Immature natural killer cell (primary cell): ENCODE data around the gene SLCO4C1. TPM values are rescaled to one million over a fixed set of nuclear protein-coding genes. Genes with fewer than 3 reads are reported as not detected.
"Not testable (repeated sequence)": the region's sequence is repeated elsewhere in the genome, so short reads cannot be mapped to it uniquely, and the experiment has no call there.

Experiments
- DNase-seq, 3 donors: peaks; one replicate each; pipeline ENCODE4 v3.0.0; 2022; ENCODE audit warnings: mixed read lengths in 1 of 3
- H3K27ac Mint-ChIP-seq, 6 donors: one replicate each; pipeline ENCODE4 v1.8.0; 2020; ENCODE audit warnings: mixed read lengths in 6 of 6, mild to moderate bottlenecking in 5 of 6, inconsistent platforms in 4 of 6, moderate library complexity in 3 of 6
- H3K27me3 Mint-ChIP-seq, 3 donors: one replicate each; pipeline ENCODE4 v1.8.0; 2020 to 2021; ENCODE audit warnings: low read depth in 3 of 3, mild to moderate bottlenecking in 3 of 3, mixed read lengths in 3 of 3, moderate library complexity in 3 of 3, inconsistent platforms in 1 of 3
- H3K36me3 Mint-ChIP-seq, 3 donors: one replicate each; pipeline ENCODE4 v1.8.0; 2020; ENCODE audit warnings: mixed read lengths in 3 of 3, inconsistent platforms in 2 of 3, mild to moderate bottlenecking in 2 of 3
- H3K4me1 Mint-ChIP-seq, 2 donors: one replicate each; pipeline ENCODE4 v1.8.0; 2020; ENCODE audit warnings: inconsistent platforms in 2 of 2, mild to moderate bottlenecking in 2 of 2, mixed read lengths in 2 of 2, moderate library complexity in 1 of 2
- H3K4me3 Mint-ChIP-seq, 5 donors: one replicate each; pipeline ENCODE4 v1.8.0; 2020; ENCODE audit warnings: mild to moderate bottlenecking in 5 of 5, mixed read lengths in 5 of 5, inconsistent platforms in 3 of 5, moderate library complexity in 3 of 5
- H3K9me3 Mint-ChIP-seq, 6 donors: one replicate each; pipeline ENCODE4 v1.8.0; 2020; ENCODE audit warnings: mild to moderate bottlenecking in 6 of 6, mixed read lengths in 6 of 6, inconsistent platforms in 4 of 6, moderate library complexity in 3 of 6
- polyA plus RNA-seq, 3 donors: library from polyadenylated mRNA; unstranded; fragments of 300-500 nt; fragmentation: Illumina TruSeq; gene quantifications; one replicate each; pipeline ENCODE4 v1.2.3, GENCODE V29; 2021

SLCO4C1 gene
- polyA plus RNA-seq: 10 to 100 TPM in 2 of 3 donors, 1 to 10 TPM in 1; 7.8 to 21.5 (median 12.1) TPM

- H3K4me1 Mint-ChIP-seq: peaks cover 43 to 62% of the 10 kb centered on the region in 2 donors
- H3K36me3 Mint-ChIP-seq: peaks cover 0 to 3% (median under 1%) of the 10 kb centered on the region in 3 donors
- peaks cover 0 to 15% (median 0%) of the 10 kb centered on the region in 3 donors for H3K27me3 Mint-ChIP-seq
- peak; percentile 83 to 84 (median 84) for DNase-seq
- H3K27ac Mint-ChIP-seq: peak within 1 kb of the TSS; percentile 87 to 96 (median 92)
- H3K9me3 Mint-ChIP-seq: no peaks in the 10 kb centered on the region
- H3K4me3 Mint-ChIP-seq: peak within 1 kb of the TSS; percentile 90 to 98 (median 91)
Measured at GRCh38 chr5:102296178-102296817, at the start of gene SLCO4C1. Gene SLCO4C1, minus strand, starts transcription at chr5:102296284. Its CDS starts 22 bp downstream, at chr5:102296262.

GRCh38 chr5:102341681-102342288 is 45.7 kb upstream of the SLCO4C1 start:
- Mint-ChIP-seq H3K4me1 (no peaks in the 10 kb centered on the region), H3K9me3 (no peaks in the 10 kb centered on the region), H3K27ac (no peak overlapping the region), H3K27me3 (no peaks in the 10 kb centered on the region), H3K36me3 (no peaks in the 10 kb centered on the region), H3K4me3 (no peak overlapping the region)
- DNase-seq: no peak

GRCh38 chr5:102324714-102325113 is 28.6 kb upstream of the SLCO4C1 start:
- Mint-ChIP-seq H3K4me1 (no peaks in the 10 kb centered on the region), H3K36me3 (no peaks in the 10 kb centered on the region), H3K4me3 (no peak overlapping the region), H3K27ac (no peak overlapping the region), H3K9me3 (peaks cover 0 to 6% (median under 1%) of the 10 kb centered on the region in 6 donors), H3K27me3 (peaks cover 0 to 2% (median 0%) of the 10 kb centered on the region in 3 donors)
- DNase-seq: no peak

DNA sequence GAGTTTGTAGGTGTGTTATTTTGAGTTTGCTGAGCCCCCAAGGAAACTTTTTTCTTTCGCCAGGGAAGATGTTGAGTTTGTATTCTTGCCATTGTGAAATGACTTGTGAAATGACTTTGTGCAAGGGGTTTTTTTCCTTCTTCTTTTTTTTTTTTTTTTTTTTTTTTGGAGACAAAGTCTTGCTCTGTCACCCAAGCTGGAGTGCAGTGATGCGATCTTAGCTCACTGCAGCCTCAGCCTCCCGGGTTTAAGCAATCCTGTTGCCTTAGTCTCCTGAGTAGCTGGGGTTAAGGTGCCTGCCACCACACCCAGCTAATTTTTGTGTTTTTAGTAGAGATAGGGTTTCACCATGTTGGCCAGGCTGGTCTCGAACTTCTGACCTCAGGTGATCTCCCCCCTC is 22.7 kb upstream of the SLCO4C1 start:
- H3K36me3 Mint-ChIP-seq, H3K27me3 Mint-ChIP-seq, H3K4me3 Mint-ChIP-seq, H3K4me1 Mint-ChIP-seq, H3K27ac Mint-ChIP-seq, DNase-seq, H3K9me3 Mint-ChIP-seq: not testable (repeated sequence)

- H3K9me3 Mint-ChIP-seq: peaks cover 0 to 5% (median 0%) of the 10 kb centered on the region in 6 donors
- peaks cover 0 to 12% (median 5%) of the 10 kb centered on the region in 3 donors for H3K36me3 Mint-ChIP-seq
- peaks cover 0 to 5% (median 0%) of the 10 kb centered on the region in 3 donors for H3K27me3 Mint-ChIP-seq
- H3K4me3 Mint-ChIP-seq: no peak overlapping the region
- no peak overlapping the region for H3K27ac Mint-ChIP-seq
- peaks cover 4 to 13% of the 10 kb centered on the region in 2 donors for H3K4me1 Mint-ChIP-seq
- DNase-seq: no peak
Measured at GRCh38 chr5:102314328-102314727, 18.2 kb upstream of the SLCO4C1 start.

DNA sequence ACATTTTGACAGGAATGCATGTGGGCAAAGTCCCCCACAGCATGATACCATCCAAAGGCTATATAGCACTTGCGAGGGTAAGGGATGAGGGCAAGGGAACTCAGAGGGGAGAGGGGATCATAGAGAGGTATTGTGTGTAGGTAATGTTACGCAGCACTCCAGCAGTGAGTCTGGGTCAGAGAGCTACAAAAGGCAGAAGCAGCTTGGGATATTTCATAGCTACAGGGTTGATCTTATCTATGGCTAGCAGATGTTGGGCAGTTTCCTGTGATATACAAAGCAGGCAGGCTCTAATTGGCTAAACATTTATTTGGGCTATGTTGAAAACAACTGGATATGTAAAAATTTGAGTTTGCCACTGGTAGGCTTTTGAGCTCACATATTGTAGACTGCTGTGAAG is 17.8 kb upstream of the SLCO4C1 start:
- DNase-seq: no peak
- Mint-ChIP-seq H3K36me3 (peaks cover 0 to 12% (median 4%) of the 10 kb centered on the region in 3 donors), H3K27me3 (peaks cover 0 to 5% (median 0%) of the 10 kb centered on the region in 3 donors), H3K4me1 (peaks cover 4 to 13% of the 10 kb centered on the region in 2 donors), H3K27ac (no peak overlapping the region), H3K9me3 (peaks cover 0 to 5% (median 0%) of the 10 kb centered on the region in 6 donors), H3K4me3 (no peak overlapping the region)

DNA sequence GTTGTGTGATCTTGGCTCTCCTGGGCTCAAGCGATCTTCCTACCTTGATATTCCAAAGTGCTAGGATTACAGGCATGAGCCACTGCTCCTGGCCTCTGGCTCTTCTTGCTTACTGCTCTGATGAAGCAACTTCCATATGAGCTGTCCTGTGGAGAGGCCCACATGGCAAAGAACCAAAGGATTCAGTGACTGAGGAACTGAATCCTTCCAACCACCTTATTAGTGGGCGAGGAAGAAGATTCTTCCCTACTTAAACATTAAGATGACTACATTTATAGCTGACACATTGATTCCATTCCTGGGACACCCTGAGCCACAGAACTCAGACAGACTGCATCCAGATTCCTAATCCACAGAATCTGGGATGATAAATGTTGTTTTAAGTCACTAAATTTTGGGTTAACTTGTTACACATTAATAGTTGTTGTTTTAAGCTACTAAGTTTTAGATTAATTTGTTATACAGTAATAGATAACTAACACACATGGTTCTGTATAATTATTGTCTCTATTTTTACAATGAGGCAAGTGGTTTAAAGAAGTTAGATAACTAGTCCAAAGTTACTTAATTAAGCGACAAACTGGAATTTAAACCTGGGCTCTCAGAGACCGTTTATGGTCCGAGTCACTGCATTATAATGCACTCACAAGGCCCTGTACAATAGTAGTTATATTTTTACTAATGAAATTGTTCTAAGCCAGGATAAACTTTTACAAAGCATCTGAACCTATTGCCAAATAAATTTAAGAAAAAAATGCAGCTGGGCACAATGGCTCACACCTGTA is 16.7 kb upstream of the SLCO4C1 start:
- Mint-ChIP-seq H3K36me3 (peaks cover 0 to 6% (median 6%) of the 10 kb centered on the region in 3 donors), H3K4me3 (no peak overlapping the region), H3K9me3 (peaks cover 0 to 3% (median 0%) of the 10 kb centered on the region in 6 donors), H3K27me3 (peaks cover 0 to 3% (median 0%) of the 10 kb centered on the region in 3 donors), H3K27ac (no peak overlapping the region), H3K4me1 (peaks cover 4 to 13% of the 10 kb centered on the region in 2 donors)
- DNase-seq: no peak

GRCh38 chr5:102309586-102309985 is 13.5 kb upstream of the SLCO4C1 start:
- no peak overlapping the region for H3K4me3 Mint-ChIP-seq
- no peak for DNase-seq
- H3K36me3 Mint-ChIP-seq: peaks cover 0 to 6% (median 3%) of the 10 kb centered on the region in 3 donors
- H3K27me3 Mint-ChIP-seq: no peaks in the 10 kb centered on the region
- H3K9me3 Mint-ChIP-seq: no peaks in the 10 kb centered on the region
- peaks cover 4 to 18% of the 10 kb centered on the region in 2 donors for H3K4me1 Mint-ChIP-seq
- H3K27ac Mint-ChIP-seq: peak overlapping the region in 1 of 6 donors; percentile 17

- DNase-seq: no peak
Measured at GRCh38 chr5:102307232-102307631, 11.1 kb upstream of the SLCO4C1 start.

DNA sequence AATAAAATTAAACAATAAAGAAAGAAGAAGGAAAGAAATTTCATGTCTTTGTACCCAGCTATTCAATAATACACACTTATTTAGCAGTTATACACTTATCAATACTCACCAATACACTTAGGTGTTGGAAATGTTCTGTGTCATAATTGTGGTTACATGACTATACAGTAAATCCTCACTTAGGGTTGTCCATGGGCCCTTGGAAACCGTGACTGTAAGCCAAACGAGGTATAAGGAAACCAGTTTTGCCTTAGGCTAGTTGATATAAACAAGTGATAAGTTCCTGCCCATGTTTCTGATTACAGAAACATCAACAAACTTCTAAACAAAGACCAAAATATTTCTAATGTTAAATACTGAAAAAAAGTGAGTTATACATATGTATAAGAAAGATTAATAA is 10.0 kb upstream of the SLCO4C1 start:
- Mint-ChIP-seq H3K9me3 (no peaks in the 10 kb centered on the region), H3K27me3 (no peaks in the 10 kb centered on the region), H3K27ac (no peak overlapping the region), H3K4me1 (peaks cover 0 to 6% of the 10 kb centered on the region in 2 donors), H3K4me3 (no peak overlapping the region), H3K36me3 (peaks cover 0 to 9% (median 5%) of the 10 kb centered on the region in 3 donors)
- no peak for DNase-seq

More at GRCh38 chr5:102307232-102307631, 11.1 kb upstream of the SLCO4C1 start:
- no peak overlapping the region for H3K4me3 Mint-ChIP-seq
- no peaks in the 10 kb centered on the region for H3K9me3 Mint-ChIP-seq
- H3K4me1 Mint-ChIP-seq: peaks cover 0 to 6% of the 10 kb centered on the region in 2 donors
- no peak overlapping the region for H3K27ac Mint-ChIP-seq
- peaks cover 0 to 6% (median 6%) of the 10 kb centered on the region in 3 donors for H3K36me3 Mint-ChIP-seq
- H3K27me3 Mint-ChIP-seq: no peaks in the 10 kb centered on the region

DNA sequence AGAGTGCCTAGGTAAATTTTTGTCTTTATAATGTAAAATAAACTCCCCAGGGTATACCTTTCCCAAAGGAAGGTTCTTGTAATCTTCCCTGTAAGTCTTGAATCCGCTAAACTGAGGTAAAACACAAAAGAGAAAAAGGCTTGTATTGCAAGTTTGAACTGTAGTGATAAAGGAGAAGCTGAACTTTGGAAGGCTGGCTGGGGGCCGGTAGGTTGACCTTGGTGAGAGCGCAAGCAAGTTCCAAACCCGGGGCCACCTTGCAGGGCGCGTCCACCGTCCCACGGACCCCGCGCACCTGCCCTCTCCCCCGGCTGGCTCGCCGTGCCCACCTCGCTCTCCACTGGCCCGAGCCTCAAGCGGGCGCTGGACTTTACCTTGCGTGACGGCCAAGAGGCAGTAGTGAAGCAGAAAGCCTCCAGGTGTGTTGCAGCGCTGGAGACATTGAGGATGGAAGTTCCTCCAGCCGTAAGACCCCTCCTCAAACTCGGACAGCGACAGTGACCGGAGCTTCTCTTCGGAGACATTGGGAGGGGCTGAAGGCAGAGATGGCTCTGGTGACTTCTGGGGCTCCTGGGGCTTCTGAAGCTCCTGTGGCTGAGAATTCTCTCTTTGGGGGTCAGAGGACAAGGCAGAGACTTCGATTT is 428 bp downstream of the SLCO4C1 start:
- Mint-ChIP-seq H3K27ac (peak overlapping the region; percentile 75 to 96 (median 92)), H3K27me3 (peaks cover 0 to 15% (median 0%) of the 10 kb centered on the region in 3 donors), H3K4me1 (peaks cover 49 to 69% of the 10 kb centered on the region in 2 donors), H3K4me3 (peak overlapping the region; percentile 90 to 98 (median 91)), H3K9me3 (no peaks in the 10 kb centered on the region), H3K36me3 (peaks cover 0 to 7% (median 7%) of the 10 kb centered on the region in 3 donors)
- peak in 1 of 3 donors; percentile 8 for DNase-seq

DNA sequence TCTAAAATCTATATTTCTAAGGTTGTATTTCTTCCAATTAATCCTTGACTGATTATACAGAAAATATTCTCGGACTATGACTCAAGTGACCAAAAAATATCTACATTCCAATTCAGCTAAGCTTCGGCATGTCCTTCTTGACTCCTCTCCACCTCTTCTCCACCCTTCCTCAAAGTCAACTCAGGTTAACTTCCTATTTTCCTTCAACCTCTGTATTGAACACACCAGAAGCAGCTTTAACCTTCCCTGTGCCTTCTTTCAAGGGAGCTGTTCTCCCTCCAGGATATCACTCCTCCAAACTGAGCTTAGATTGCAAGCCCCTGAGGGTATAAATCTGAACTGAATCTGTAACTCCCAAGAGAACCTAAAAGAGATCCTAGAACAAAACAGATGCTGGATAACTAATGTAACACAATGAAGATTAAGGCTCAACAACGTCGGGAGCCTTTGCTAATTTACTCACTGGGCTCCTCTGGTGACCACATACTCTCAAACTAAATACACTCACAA is 1.1 kb downstream of the SLCO4C1 start:
- H3K27ac Mint-ChIP-seq: peak overlapping the region; percentile 75 to 96 (median 92)
- peaks cover 0 to 15% (median 0%) of the 10 kb centered on the region in 3 donors for H3K27me3 Mint-ChIP-seq
- peak in 2 of 3 donors; percentile 11 to 12 for DNase-seq
- H3K4me3 Mint-ChIP-seq: peak overlapping the region; percentile 90 to 98 (median 91)
- H3K4me1 Mint-ChIP-seq: peaks cover 55 to 76% of the 10 kb centered on the region in 2 donors
- H3K36me3 Mint-ChIP-seq: peaks cover 1 to 8% (median 8%) of the 10 kb centered on the region in 3 donors
- no peaks in the 10 kb centered on the region for H3K9me3 Mint-ChIP-seq

GRCh38 chr5:102290004-102290403 is 6.1 kb downstream of the SLCO4C1 start:
- H3K36me3 Mint-ChIP-seq: peaks cover 13 to 20% (median 13%) of the 10 kb centered on the region in 3 donors
- H3K4me1 Mint-ChIP-seq: peaks cover 74 to 87% of the 10 kb centered on the region in 2 donors
- no peaks in the 10 kb centered on the region for H3K9me3 Mint-ChIP-seq
- peaks cover 0 to 3% (median 0%) of the 10 kb centered on the region in 3 donors for H3K27me3 Mint-ChIP-seq
- H3K4me3 Mint-ChIP-seq: peak overlapping the region in 3 of 5 donors; percentile 10 to 26 (median 23)
- DNase-seq: no peak
- H3K27ac Mint-ChIP-seq: peak overlapping the region; percentile 71 to 80 (median 78)
